Pancreas (tissue), 10 donors: ENCODE data around the gene TNF. TPM values are rescaled to one million over a fixed set of nuclear protein-coding genes. Genes with fewer than 3 reads are reported as not detected.

ENCODE experiments used
- ATAC-seq, 4 donors: fragments of 200-7000 bp; cut with Tn5 transposase; one replicate each; pipeline versions ENCODE4 v1.8.0 to v1.9.1; 2020; ENCODE audit warnings: mild to moderate bottlenecking in 4 of 4, moderate library complexity in 4 of 4
- DNase-seq, 6 donors: peaks; one replicate each; pipeline ENCODE4 v3.0.0-alpha.2; 2020
- FAIRE-seq: peaks from 2 replicates; lab custom pipeline; 2012; peaks lifted over from hg19 to GRCh38; lab: Jason Lieb, UNC
- H3K27ac ChIP-seq, 4 donors: fragments of 200-600 bp; sonication (generic); 1 replicate in 3 of 4; 2 replicates in 1 of 4; pipeline versions ENCODE4 v1.5.0 to v1.8.0; 2020
- H3K27me3 ChIP-seq, 4 donors: fragments of 200-600 bp; one replicate each; pipeline ENCODE4 v1.8.0; 2021
- H3K36me3 ChIP-seq, 3 donors: fragments of 200-600 bp; sonication (generic) in 1 of 3; one replicate each; pipeline versions ENCODE4 v1.5.0 to v1.8.0; 2020 to 2021
- H3K4me1 ChIP-seq, 3 donors: fragments of 200-600 bp; one replicate each; pipeline ENCODE4 v1.8.0; 2021
- H3K4me3 ChIP-seq, 4 donors: fragments of 200-600 bp; sonication (generic) in 2 of 4; one replicate each; pipeline versions ENCODE4 v1.5.0 to v1.8.0; 2020 to 2021
- H3K9me3 ChIP-seq, 4 donors: fragments of 200-600 bp; one replicate each; pipeline ENCODE4 v1.8.0; 2021
- CTCF ChIP-seq, 4 donors: fragments of 200-600 bp; sonication (generic) in 3 of 4; IDR thresholded peaks; one replicate each; pipeline versions ENCODE4 v1.5.0 to v1.8.0; 2021; ENCODE audit warnings: antibody characterized with exemption in 4 of 4
- WGBS, 2 donors: extraction: QIAGEN DNeasy Blood & Tissue Kit; methylation state at CpG; one replicate each; pipeline ENCODE4 v1.1.7; 2013; 5-methylcytosine and 5-hydroxymethylcytosine counted together
- intact Hi-C, 3 donors: fragments of 100-400 bp; cut with DNase I; formaldehyde crosslinking; loops; one replicate each; pipeline versions ENCODE4 v1.11.1 to v1.14.2; 2022
- polyA plus RNA-seq, 2 donors: library from polyadenylated mRNA; stranded (reverse); fragments of 200-250 nt; gene quantifications; one replicate each; pipeline ENCODE4 v1.2.3, GENCODE V29; 2013
- total RNA-seq, 6 donors: library from RNA; stranded (reverse); fragmentation: NEBNext Ultra II Directional in 4 of 6; extraction: Animal tissue kit (Norgen Biotek cat#: 25700) in 4 of 6; gene quantifications; one replicate each; pipeline versions ENCODE4 v1.2.1 to v1.2.4, GENCODE V29; 2021 to 2023
- donor health status: healthy with polysubstance abuse.
- donor health status: DM: no; HTN: no; CAD: no; lungs with moderate emphysema.
- donor health status: DM: no; HTN: no; CAD: no.
- donor health status: control.
- donor health status: control.
- donor health status: Bipolar disorder and iron deficiency.
- donor health status: DM: yes; HTN: yes; CAD: no.
- donor health status: DM: no; HTN: no; CAD: no.
- donor health status: DM: no; HTN: no; CAD: no.
- donor health status: DM: yes; HTN: yes; CAD: no.

Gene TNF
- total and polyA plus RNA-seq, 8 donors: 0.11 to 0.87 (median 0.42) TPM; not detected in 1

GRCh38 chr6:31619805-31620585 lies 44.6 kb downstream of the TNF start:
- Histone ChIP-seq H3K27ac (peak overlapping the region; percentile 80 to 92 (median 88)), H3K27me3 (no peaks in the 10 kb centered on the region), H3K9me3 (no peaks in the 10 kb centered on the region), H3K4me3 (peak overlapping the region; percentile 1 to 88 (median 47)), H3K4me1 (peaks cover 4 to 8% (median 4%) of the 10 kb centered on the region in 3 donors), H3K36me3 (peaks cover 4 to 10% (median 10%) of the 10 kb centered on the region in 3 donors)
- peak; percentile 89 to 94 (median 90) for ATAC-seq
- intact Hi-C loops: no loop called here
- FAIRE-seq: peak; percentile 93
- no peak for TF ChIP-seq CTCF (IDR thresholded peaks at IDR 0.05)
- DNase-seq: peak; percentile 92 to 99 (median 98)
- WGBS, 2 donors: 0 to 1% methylated on average over 47 to 50 of the region's 50 CpGs

- FAIRE-seq: no peak
- peaks cover 10 to 18% (median 17%) of the 10 kb centered on the region in 3 donors for H3K36me3 ChIP-seq
- no peaks in the 10 kb centered on the region for H3K9me3 ChIP-seq
- H3K27ac ChIP-seq: peak within 1 kb of the TSS; percentile 80 to 92 (median 88)
- peak within 1 kb of the TSS; percentile 58 to 88 (median 78) for H3K4me3 ChIP-seq
- peak; percentile 39 to 84 (median 52) for ATAC-seq
- intact Hi-C loops: no loop called here
- no peaks in the 10 kb centered on the region for H3K27me3 ChIP-seq
- 0% methylated on average over 30 to 60 of the region's 67 CpGs for WGBS, 2 donors
- H3K4me1 ChIP-seq: peaks cover 4 to 8% (median 4%) of the 10 kb centered on the region in 3 donors
- TF ChIP-seq CTCF (IDR thresholded peaks at IDR 0.05): no peak
- peak in 3 of 6 donors; percentile 94 to 97 (median 96) for DNase-seq
These were observed 45.4 kb downstream of the TNF start, which contains the start of gene PRRC2A for GRCh38 chr6:31620586-31621319. Gene PRRC2A (plus strand): TSS chr6:31620715. CDS start chr6:31622790, 2,075 bp downstream.

- H3K27ac ChIP-seq: peak overlapping the region; percentile 80 to 92 (median 88)
- no peaks in the 10 kb centered on the region for H3K9me3 ChIP-seq
- FAIRE-seq (no peak), DNase-seq (no peak), ATAC-seq (no peak)
- H3K4me1 ChIP-seq: peaks cover 4 to 8% (median 4%) of the 10 kb centered on the region in 3 donors
- no peak for TF ChIP-seq CTCF (IDR thresholded peaks at IDR 0.05)
- H3K27me3 ChIP-seq: no peaks in the 10 kb centered on the region
- 4 to 7% methylated on average over 15 of the region's 15 CpGs for WGBS, 2 donors
- peaks cover 10 to 25% (median 24%) of the 10 kb centered on the region in 3 donors for H3K36me3 ChIP-seq
- H3K4me3 ChIP-seq: peak overlapping the region; percentile 58 to 88 (median 78)
- intact Hi-C loops: no loop called here
These were observed 46.1 kb downstream of the TNF start for GRCh38 chr6:31621320-31621939.

- no peak for TF ChIP-seq CTCF (IDR thresholded peaks at IDR 0.05)
- Histone ChIP-seq H3K27me3 (no peaks in the 10 kb centered on the region), H3K4me1 (peaks cover 4 to 8% (median 4%) of the 10 kb centered on the region in 3 donors), H3K36me3 (peaks cover 15 to 30% (median 30%) of the 10 kb centered on the region in 3 donors), H3K27ac (peak overlapping the region in 2 of 4 donors; percentile 91 to 92), H3K4me3 (peak overlapping the region in 3 of 4 donors; percentile 58 to 88 (median 78)), H3K9me3 (no peaks in the 10 kb centered on the region)
- FAIRE-seq (no peak), ATAC-seq (no peak), DNase-seq (no peak)
- intact Hi-C loops: no loop called here
- 15 to 18% methylated on average over 4 of the region's 4 CpGs for WGBS, 2 donors
These were observed 46.6 kb downstream of the TNF start for GRCh38 chr6:31621991-31622390.
